ENCODE results near the gene SLC27A3. TPM values are rescaled to one million over a fixed set of nuclear protein-coding genes. Genes with fewer than 3 reads are reported as not detected.
A peak's percentile ranks its signal among the peaks of the same experiment; 100 is the strongest.
"Not testable (repeated sequence)": the region's sequence is repeated elsewhere in the genome, so short reads cannot be mapped to it uniquely, and the experiment has no call there.

Gene SLC27A3
- total RNA-seq, 1 donor from 2014 or later = 99.6 TPM

- Histone ChIP-seq H3K36me3 (peaks cover 85% of the 10 kb centered on the region), H3K27me3 (ENCODE audit: low read depth) (no peaks in the 10 kb centered on the region), H3K4me1 (peaks cover 43% of the 10 kb centered on the region), H3K4me3 (no peak overlapping the region), H3K9me3 (no peaks in the 10 kb centered on the region), H3K27ac (peak overlapping the region; percentile 74)
- ATAC-seq = no peak
- intact Hi-C loops (cut with DNase I) = no loop called here
- TF ChIP-seq, protein P1, sequence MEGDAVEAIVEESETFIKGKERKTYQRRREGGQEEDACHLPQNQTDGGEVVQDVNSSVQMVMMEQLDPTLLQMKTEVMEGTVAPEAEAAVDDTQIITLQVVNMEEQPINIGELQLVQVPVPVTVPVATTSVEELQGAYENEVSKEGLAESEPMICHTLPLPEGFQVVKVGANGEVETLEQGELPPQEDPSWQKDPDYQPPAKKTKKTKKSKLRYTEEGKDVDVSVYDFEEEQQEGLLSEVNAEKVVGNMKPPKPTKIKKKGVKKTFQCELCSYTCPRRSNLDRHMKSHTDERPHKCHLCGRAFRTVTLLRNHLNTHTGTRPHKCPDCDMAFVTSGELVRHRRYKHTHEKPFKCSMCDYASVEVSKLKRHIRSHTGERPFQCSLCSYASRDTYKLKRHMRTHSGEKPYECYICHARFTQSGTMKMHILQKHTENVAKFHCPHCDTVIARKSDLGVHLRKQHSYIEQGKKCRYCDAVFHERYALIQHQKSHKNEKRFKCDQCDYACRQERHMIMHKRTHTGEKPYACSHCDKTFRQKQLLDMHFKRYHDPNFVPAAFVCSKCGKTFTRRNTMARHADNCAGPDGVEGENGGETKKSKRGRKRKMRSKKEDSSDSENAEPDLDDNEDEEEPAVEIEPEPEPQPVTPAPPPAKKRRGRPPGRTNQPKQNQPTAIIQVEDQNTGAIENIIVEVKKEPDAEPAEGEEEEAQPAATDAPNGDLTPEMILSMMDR (IDR thresholded peaks at IDR 0.05) = no peak
- no peak for DNase-seq
Measured at GRCh38 chr1:153752571-153753195, 22.5 kb upstream of the SLC27A3 start.

- Histone ChIP-seq H3K4me1 (peaks cover 36% of the 10 kb centered on the region), H3K36me3 (peaks cover 86% of the 10 kb centered on the region), H3K27me3 (ENCODE audit: low read depth) (no peaks in the 10 kb centered on the region), H3K27ac (no peak overlapping the region), H3K9me3 (no peaks in the 10 kb centered on the region), H3K4me3 (no peak overlapping the region)
- DNase-seq = no peak
- TF ChIP-seq, protein P1 (IDR thresholded peaks at IDR 0.05) = no peak
- no peak for ATAC-seq
- intact Hi-C loops (cut with DNase I) = no loop called here
Measured at GRCh38 chr1:153754266-153754665, 20.9 kb upstream of the SLC27A3 start.

- ATAC-seq (no peak), DNase-seq (no peak)
- Histone ChIP-seq H3K4me1 (peaks cover 21% of the 10 kb centered on the region), H3K36me3 (peaks cover 99% of the 10 kb centered on the region), H3K27me3 (ENCODE audit: low read depth) (no peaks in the 10 kb centered on the region), H3K4me3 (no peak overlapping the region), H3K9me3 (no peaks in the 10 kb centered on the region), H3K27ac (no peak overlapping the region)
- intact Hi-C loops (cut with DNase I) = no loop called here
- TF ChIP-seq, protein P1 (IDR thresholded peaks at IDR 0.05) = no peak
Measured at GRCh38 chr1:153760440-153760839, 14.8 kb upstream of the SLC27A3 start.

DNA sequence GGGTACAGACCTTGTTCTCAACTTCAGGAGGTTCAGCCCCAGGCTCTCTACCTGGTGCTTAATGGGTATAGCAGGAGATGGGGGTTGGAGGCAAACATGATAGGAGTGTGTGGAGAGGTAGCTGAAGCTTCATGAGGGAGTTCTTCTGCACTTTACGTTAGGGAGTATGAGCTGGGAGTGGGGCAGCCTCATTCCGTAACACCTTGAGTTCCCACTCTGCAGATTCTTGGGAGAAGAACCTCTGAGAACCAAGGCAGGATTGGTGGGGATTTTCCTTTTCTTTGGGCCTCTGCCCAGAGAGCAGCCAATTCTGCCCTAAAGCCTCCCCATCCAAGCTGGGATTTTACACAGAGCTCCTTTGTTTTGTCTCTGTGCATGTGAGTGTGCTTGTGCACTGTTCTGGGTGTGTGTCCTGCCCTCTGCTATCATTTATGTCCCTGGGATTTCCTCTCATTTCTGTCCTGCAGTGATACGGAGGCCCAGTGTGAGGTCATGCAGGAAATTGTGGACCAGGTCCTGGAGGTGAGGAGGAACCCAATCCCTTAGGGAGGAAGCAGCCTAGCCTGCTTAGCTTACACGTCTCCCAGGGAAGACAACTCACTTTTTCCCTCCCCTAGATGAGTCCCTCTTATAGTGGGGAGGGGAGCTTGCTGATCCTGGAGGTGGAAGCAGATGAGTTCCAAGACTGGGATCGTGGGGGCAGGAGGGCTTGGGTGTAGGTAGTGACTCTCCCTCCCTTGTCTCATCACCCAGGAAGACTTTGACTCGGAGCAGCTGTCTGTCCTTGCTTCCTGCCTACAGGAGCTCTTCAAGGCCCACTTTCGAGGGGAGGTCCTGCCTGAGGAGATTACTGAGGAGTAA lies 11.6 kb upstream of the SLC27A3 start:
- Histone ChIP-seq H3K27ac (peak overlapping the region; percentile 44), H3K27me3 (ENCODE audit: low read depth) (no peaks in the 10 kb centered on the region), H3K36me3 (peaks cover 99% of the 10 kb centered on the region), H3K9me3 (no peaks in the 10 kb centered on the region), H3K4me3 (no peak overlapping the region), H3K4me1 (peaks cover 32% of the 10 kb centered on the region)
- intact Hi-C loops (cut with DNase I) = no loop called here
- TF ChIP-seq, protein P1 (IDR thresholded peaks at IDR 0.05) = no peak
- ATAC-seq = peak in 1 of 2 donors; percentile 10
- DNase-seq = no peak

DNA sequence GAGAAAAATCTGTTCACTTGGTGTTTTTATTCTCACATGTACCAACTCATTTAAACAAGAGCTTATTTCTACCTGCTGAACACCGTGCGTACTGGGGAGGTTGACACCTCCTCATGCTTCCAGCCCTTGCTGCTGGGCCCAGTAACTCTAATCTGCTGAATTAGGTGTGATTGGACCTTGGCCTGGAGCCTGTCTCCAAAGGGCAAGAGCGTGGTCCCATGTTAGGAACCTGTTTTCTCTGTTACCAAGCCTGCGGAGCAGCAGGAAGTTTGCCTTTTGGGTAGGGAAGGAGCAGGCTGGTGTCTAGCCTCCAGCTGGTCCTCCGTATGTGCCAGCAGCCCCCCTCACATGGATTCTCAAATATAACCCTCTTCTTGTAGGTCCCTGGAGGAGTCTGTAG lies 10.9 kb upstream of the SLC27A3 start:
- Histone ChIP-seq H3K4me1 (peaks cover 39% of the 10 kb centered on the region), H3K4me3 (no peak overlapping the region), H3K36me3 (peaks cover 99% of the 10 kb centered on the region), H3K27me3 (ENCODE audit: low read depth) (no peaks in the 10 kb centered on the region), H3K27ac (peak overlapping the region; percentile 20), H3K9me3 (no peaks in the 10 kb centered on the region)
- intact Hi-C loops (cut with DNase I) = no loop called here
- no peak for ATAC-seq
- TF ChIP-seq, protein P1 (IDR thresholded peaks at IDR 0.05) = no peak
- DNase-seq = no peak

DNA sequence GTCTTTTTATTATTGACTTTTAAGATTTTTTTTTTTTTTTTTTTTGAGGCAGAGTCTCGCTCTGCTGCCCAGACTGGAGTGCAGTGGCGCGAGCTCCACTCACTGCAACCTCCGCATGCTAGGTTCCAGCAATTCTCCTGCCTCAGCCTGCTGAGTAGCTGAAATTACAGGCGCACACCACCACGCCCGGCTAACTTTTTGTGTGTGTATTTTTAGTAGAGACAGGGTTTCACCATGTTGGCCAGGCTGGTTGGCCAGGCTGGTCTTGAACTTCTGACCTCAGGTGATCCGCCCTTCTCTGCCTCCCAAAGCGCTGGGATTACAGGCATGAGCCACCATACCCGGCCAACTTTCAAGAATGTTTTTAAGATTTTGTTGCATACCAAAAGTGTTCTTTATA lies 8.5 kb upstream of the SLC27A3 start:
- intact Hi-C loops (cut with DNase I); H3K27ac ChIP-seq; DNase-seq; ATAC-seq; H3K27me3 ChIP-seq (ENCODE audit: low read depth); H3K4me3 ChIP-seq; H3K9me3 ChIP-seq: not testable (repeated sequence)
- H3K4me1 ChIP-seq = peaks cover 60% of the 10 kb centered on the region
- peaks cover 97% of the 10 kb centered on the region for H3K36me3 ChIP-seq
